WTC11 (cell line): Measurements from ENCODE around the gene KLHL12.

ENCODE experiments used
- ATF3 ChIP-seq: sonication (generic); formaldehyde crosslinking; conservative IDR thresholded peaks from 2 replicates; pipeline ENCODE4 v1.8.1; 2022; ENCODE audit warnings: mild to moderate bottlenecking, missing genetic modification reagents
- CTCF ChIP-seq: fragments of 200-600 bp; IDR thresholded peaks from 2 replicates; pipeline ENCODE4 v1.8.0; 2022; ENCODE audit warnings: antibody characterized with exemption
- JUN ChIP-seq: sonication (generic); formaldehyde crosslinking; IDR thresholded peaks from 2 replicates; pipeline ENCODE4 v1.8.0; 2023; ENCODE audit warnings: mild to moderate bottlenecking, missing genetic modification reagents
- KAT7 ChIP-seq: sonication (generic); formaldehyde crosslinking; IDR thresholded peaks from 2 replicates; pipeline ENCODE4 v1.8.1; 2023; ENCODE audit warnings: missing genetic modification reagents, mild to moderate bottlenecking, borderline replicate concordance
- ZNF121 ChIP-seq: sonication (generic); formaldehyde crosslinking; IDR thresholded peaks from 2 replicates; pipeline ENCODE4 v1.8.0; 2023; ENCODE audit warnings: missing genetic modification reagents
- TF ChIP-seq, protein P1 (sequence below): sonication (generic); formaldehyde crosslinking; IDR thresholded peaks from 2 replicates; pipeline ENCODE4 v1.8.1; 2023; ENCODE audit warnings: mild to moderate bottlenecking, missing genetic modification reagents, moderate library complexity

- TF ChIP-seq CTCF (no peak), KAT7 (no peak), JUN (no peak), ATF3 (CRISPR knock-in tag) (no peak), ZNF121 (CRISPR knock-in tag) (no peak)
- TF ChIP-seq, protein P1, sequence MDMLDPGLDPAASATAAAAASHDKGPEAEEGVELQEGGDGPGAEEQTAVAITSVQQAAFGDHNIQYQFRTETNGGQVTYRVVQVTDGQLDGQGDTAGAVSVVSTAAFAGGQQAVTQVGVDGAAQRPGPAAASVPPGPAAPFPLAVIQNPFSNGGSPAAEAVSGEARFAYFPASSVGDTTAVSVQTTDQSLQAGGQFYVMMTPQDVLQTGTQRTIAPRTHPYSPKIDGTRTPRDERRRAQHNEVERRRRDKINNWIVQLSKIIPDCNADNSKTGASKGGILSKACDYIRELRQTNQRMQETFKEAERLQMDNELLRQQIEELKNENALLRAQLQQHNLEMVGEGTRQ (CRISPR knock-in tag): no peak
Observed at GRCh38 chr1:202959276-202959620, 32.2 kb upstream of the KLHL12 start.
